Lower leg skin (tissue), 4 donors: ENCODE data around the gene SLC39A11. TPM values are rescaled to one million over a fixed set of nuclear protein-coding genes. Genes with fewer than 3 reads are reported as not detected.

Experiments
- DNase-seq, 2 donors: peaks; one replicate each; pipeline ENCODE4 v3.0.0-alpha.2; 2019; ENCODE audit warnings: low spot score in 2 of 2
- H3K4me3 ChIP-seq: fragments of 200-600 bp; sonication (generic); 2 replicates; pipeline ENCODE4 v1.5.1; 2017; ENCODE audit warnings: mild to moderate bottlenecking, low read depth; ENCODE audit not compliant: poor library complexity, severe bottlenecking
- POLR2A ChIP-seq, 2 donors: fragments of 450-650 bp; IDR thresholded peaks; one replicate each; pipeline ENCODE4 v1.6.1; 2016 to 2017; ENCODE audit warnings: antibody characterized with exemption in 2 of 2, mild to moderate bottlenecking in 1 of 2, moderate library complexity in 1 of 2
- WGBS, 2 donors: methylation state at CpG; one replicate each; pipeline ENCODE4 v1.1.5; 2018; 5-methylcytosine and 5-hydroxymethylcytosine counted together
- intact Hi-C: fragments of 100-400 bp; cut with DNase I; formaldehyde crosslinking; loops from one replicate; pipeline ENCODE4 v1.15.0; 2023; ENCODE audit warnings: low total_unique reads
- total RNA-seq, 4 donors: library from RNA; depleted of rRNA; stranded (reverse); fragments of >200 nt; gene quantifications; one replicate each; pipeline ENCODE4 v1.1.0, GENCODE V29; 2016
- TF ChIP-seq, protein P1 (sequence below), 3 donors: fragments of 450-650 bp; IDR thresholded peaks; one replicate each; pipeline ENCODE4 v1.5.1; 2016; ENCODE audit warnings: antibody characterized with exemption in 3 of 3, mild to moderate bottlenecking in 3 of 3, moderate library complexity in 2 of 3

The SLC39A11 gene
- total RNA-seq, 4 donors from 2014 or later, result 41.6 to 59.0 (median 47.1) TPM

DNA sequence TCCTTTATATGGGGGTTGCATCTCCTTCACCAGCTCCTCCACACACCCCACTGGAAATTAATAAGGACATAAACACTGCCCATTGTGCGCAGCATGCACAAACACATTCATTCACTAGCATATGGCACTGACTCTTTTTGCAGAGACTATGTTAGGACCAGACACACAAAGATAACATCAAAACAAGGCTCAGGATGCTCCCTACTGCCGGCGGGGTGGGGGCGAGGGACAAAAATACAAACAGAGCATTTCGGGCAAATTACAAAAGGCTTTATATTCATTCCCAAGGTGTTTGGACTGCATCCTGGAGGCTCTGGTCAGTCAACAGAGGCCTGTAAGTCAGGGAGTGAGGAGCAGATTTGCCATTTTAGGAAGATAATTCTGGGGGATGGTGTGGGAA, 299.7 kb downstream of the SLC39A11 start:
- intact Hi-C loops, result no loop called here
- WGBS, 2 donors, result 89 to 91% methylated on average over 5 of the region's 5 CpGs
- H3K4me3 ChIP-seq, result no peak overlapping the region
- DNase-seq, result no peak
- TF ChIP-seq, protein P1, sequence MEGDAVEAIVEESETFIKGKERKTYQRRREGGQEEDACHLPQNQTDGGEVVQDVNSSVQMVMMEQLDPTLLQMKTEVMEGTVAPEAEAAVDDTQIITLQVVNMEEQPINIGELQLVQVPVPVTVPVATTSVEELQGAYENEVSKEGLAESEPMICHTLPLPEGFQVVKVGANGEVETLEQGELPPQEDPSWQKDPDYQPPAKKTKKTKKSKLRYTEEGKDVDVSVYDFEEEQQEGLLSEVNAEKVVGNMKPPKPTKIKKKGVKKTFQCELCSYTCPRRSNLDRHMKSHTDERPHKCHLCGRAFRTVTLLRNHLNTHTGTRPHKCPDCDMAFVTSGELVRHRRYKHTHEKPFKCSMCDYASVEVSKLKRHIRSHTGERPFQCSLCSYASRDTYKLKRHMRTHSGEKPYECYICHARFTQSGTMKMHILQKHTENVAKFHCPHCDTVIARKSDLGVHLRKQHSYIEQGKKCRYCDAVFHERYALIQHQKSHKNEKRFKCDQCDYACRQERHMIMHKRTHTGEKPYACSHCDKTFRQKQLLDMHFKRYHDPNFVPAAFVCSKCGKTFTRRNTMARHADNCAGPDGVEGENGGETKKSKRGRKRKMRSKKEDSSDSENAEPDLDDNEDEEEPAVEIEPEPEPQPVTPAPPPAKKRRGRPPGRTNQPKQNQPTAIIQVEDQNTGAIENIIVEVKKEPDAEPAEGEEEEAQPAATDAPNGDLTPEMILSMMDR (IDR thresholded peaks at IDR 0.05), result no peak
- TF ChIP-seq POLR2A (IDR thresholded peaks at IDR 0.05), result no peak

DNA sequence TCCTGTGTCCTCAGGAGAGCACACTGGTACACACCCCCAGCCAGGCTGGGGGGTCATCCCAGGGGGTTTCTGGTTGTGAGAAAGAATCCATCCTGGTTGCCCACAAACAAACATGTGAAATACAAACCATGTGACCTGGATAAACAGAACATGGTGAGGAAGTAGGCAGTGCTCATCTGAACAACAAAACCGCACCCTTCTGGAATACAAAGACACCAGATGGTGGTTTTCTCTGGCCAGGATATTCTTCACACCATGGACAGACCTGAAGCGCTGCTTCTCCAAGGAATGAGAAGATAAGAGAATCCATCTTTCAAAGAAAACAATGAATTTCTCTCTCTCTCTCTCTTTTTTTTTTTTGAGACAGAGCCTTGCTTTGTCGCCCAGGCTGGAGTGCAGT, 302.3 kb downstream of the SLC39A11 start:
- TF ChIP-seq POLR2A (IDR thresholded peaks at IDR 0.05), result no peak
- TF ChIP-seq, protein P1 (IDR thresholded peaks at IDR 0.05), result no peak
- DNase-seq, result no peak
- intact Hi-C loops, result no loop called here
- 86 to 94% methylated on average over 3 of the region's 3 CpGs for WGBS, 2 donors
- no peak overlapping the region for H3K4me3 ChIP-seq

DNA sequence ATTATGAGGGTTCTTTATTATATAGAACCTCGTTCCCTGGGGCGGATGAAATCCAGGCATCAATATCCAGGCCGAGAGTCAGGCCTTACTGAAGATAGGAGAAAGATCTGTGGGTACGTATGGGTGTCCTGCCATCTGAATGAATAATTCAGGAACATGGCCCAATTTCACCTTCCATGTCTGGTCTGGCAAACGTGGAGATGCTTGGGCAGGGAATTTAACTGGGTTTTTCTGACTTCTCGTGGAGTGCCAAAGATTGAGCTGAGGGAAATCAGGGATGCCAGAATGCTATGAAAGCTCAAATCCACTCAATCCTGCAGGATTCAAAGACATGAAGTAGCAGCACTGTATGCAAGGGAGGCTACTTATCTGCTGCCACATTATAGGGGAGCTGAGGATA, 302.8 kb downstream of the SLC39A11 start:
- no peak overlapping the region for H3K4me3 ChIP-seq
- intact Hi-C loops, result no loop called here
- TF ChIP-seq, protein P1 (IDR thresholded peaks at IDR 0.05), result no peak
- TF ChIP-seq POLR2A (IDR thresholded peaks at IDR 0.05), result no peak
- no peak for DNase-seq
- whole genome bisulfite sequencing, 2 donors, result 88 to 94% methylated on average over 6 of the region's 6 CpGs

DNA sequence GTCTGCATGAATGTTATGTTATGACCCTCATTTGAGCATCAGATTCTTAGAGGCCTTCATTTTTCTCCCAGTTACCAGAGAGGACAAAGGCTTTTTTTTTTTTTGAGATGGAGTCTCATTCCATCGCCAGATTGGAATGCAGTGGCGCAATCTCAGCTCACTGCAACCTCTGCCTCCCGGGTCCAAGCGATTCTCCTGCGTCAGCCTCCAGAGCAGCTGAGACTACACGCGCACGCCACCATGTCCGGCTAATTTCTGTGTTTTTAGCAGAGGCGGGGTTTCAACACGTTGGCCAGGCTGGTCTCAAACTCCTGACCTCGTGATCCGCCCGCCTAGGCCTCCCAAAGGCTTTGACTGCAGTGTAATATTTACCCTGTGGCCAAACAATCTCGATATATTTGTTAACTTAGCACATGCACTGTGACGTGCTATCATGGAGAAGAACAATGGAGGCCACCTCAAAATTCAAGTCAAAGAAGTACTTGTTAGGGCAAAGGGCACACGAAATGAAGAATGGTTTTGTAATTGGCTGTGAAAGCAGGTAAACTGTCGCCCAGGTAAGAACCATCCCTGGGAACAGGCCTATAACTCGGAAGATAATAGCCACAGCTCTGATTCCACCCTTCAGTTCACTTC, 303.4 kb downstream of the SLC39A11 start:
- no peak for DNase-seq
- no peak overlapping the region for H3K4me3 ChIP-seq
- TF ChIP-seq, protein P1 (IDR thresholded peaks at IDR 0.05), result no peak
- no peak for TF ChIP-seq POLR2A (IDR thresholded peaks at IDR 0.05)
- WGBS, 2 donors, result 93 to 97% methylated on average over 19 of the region's 19 CpGs
- intact Hi-C loops, result no loop called here

DNA sequence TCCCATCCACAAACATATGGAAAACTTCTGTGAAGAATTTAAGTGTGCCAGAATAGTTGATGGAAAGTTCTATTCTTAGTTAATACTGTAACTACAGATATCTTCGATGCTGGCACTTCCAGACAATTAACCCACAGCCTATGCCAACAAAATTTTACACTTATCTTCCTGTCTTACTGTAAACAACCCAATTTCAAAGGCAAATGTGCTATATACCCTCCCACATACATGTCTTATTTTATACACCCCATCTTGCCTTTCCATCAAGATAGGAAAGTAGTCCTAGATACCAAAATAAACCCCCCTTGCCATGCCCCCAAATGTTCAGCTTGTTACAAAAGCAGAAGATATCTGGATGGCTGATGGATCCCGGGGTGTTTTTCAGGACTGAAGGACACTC, 306.3 kb downstream of the SLC39A11 start:
- intact Hi-C loops, result no loop called here
- no peak overlapping the region for H3K4me3 ChIP-seq
- DNase-seq, result no peak
- 44 to 48% methylated on average over 2 of the region's 2 CpGs for WGBS, 2 donors
- TF ChIP-seq, protein P1 (IDR thresholded peaks at IDR 0.05), result no peak
- TF ChIP-seq POLR2A (IDR thresholded peaks at IDR 0.05), result no peak
